Breast epithelium (tissue), 4 donors: ENCODE results near the gene ZNF862. TPM values are rescaled to one million over a fixed set of nuclear protein-coding genes. Genes with fewer than 3 reads are reported as not detected.

Experiments used
- DNase-seq, 2 donors: peaks; one replicate each; pipeline ENCODE4 v3.0.0-alpha.2; 2019; ENCODE audit warnings: low spot score in 2 of 2
- H3K27ac ChIP-seq, 2 donors: fragments of 200-600 bp; sonication (generic) in 1 of 2; one replicate each; pipeline ENCODE4 v1.5.1; 2016 to 2019; ENCODE audit warnings: mild to moderate bottlenecking in 1 of 2
- H3K27me3 ChIP-seq, 2 donors: fragments of 200-600 bp; sonication (generic) in 1 of 2; one replicate each; pipeline versions ENCODE4 v1.5.1 to v1.6.0; 2017 to 2019; ENCODE audit warnings: control low read depth in 1 of 2, mild to moderate bottlenecking in 1 of 2
- H3K36me3 ChIP-seq: fragments of 200-600 bp; one replicate; pipeline ENCODE4 v1.5.1; 2019
- H3K4me1 ChIP-seq, 2 donors: fragments of 200-600 bp; sonication (generic); one replicate each; pipeline ENCODE4 v1.5.1; 2016 to 2019; ENCODE audit warnings: control low read depth in 1 of 2
- H3K4me3 ChIP-seq, 3 donors: fragments of 200-600 bp; sonication (generic); 1 replicate in 2 of 3; 2 replicates in 1 of 3; pipeline ENCODE4 v1.5.1; 2016 to 2019; ENCODE audit warnings: mild to moderate bottlenecking in 3 of 3, moderate library complexity in 2 of 3
- H3K9me3 ChIP-seq, 2 donors: fragments of 200-600 bp; sonication (generic) in 1 of 2; one replicate each; pipeline ENCODE4 v1.5.1; 2016 to 2019; ENCODE audit warnings: control low read depth in 1 of 2
- POLR2A ChIP-seq: fragments of 450-650 bp; IDR thresholded peaks from one replicate; pipeline ENCODE4 v1.6.1; 2016; ENCODE audit warnings: antibody characterized with exemption, mild to moderate bottlenecking, moderate library complexity
- POLR2AphosphoS5 ChIP-seq, 3 donors: sonication (generic); formaldehyde crosslinking; IDR thresholded peaks; one replicate each; pipeline ENCODE4 v1.6.1; 2017; ENCODE audit warnings: antibody characterized with exemption in 3 of 3
- intact Hi-C: fragments of 100-400 bp; cut with DNase I; formaldehyde crosslinking; loops from one replicate; pipeline ENCODE4 v1.15.1; 2023; ENCODE audit warnings: low total_unique reads
- total RNA-seq, 3 donors: library from RNA; depleted of rRNA; stranded (reverse); fragments of >200 nt; gene quantifications; one replicate each; pipeline ENCODE4 v1.1.0, GENCODE V29; 2016
- TF ChIP-seq, protein P1 (sequence below), 3 donors: fragments of 450-650 bp; IDR thresholded peaks; one replicate each; pipeline ENCODE4 v1.5.1; 2016 to 2017; ENCODE audit warnings: antibody characterized with exemption in 3 of 3, mild to moderate bottlenecking in 3 of 3, moderate library complexity in 3 of 3

ZNF862 gene
- 10 to 100 TPM; 21.4 to 27.8 (median 27.2) TPM for total RNA-seq

- intact Hi-C loops, result loop anchor here (10.0 kb wide), 1 partner anchor 364 kb away; no protein-coding TSS in a partner anchor
- H3K4me3 ChIP-seq, result peak within 1 kb of the TSS; percentile 90 to 98 (median 95)
- peak; percentile 93 to 94 for DNase-seq
- H3K4me1 ChIP-seq, result peaks cover 0 to 7% of the 10 kb centered on the region in 2 donors
- H3K27me3 ChIP-seq, result no peaks in the 10 kb centered on the region
- peak within 1 kb of the TSS; percentile 93 to 97 for H3K27ac ChIP-seq
- TF ChIP-seq POLR2A (peak; percentile 36), POLR2AphosphoS5 (IDR thresholded peaks at IDR 0.05) (peak; percentile 76 to 88 (median 80))
- TF ChIP-seq, protein P1, sequence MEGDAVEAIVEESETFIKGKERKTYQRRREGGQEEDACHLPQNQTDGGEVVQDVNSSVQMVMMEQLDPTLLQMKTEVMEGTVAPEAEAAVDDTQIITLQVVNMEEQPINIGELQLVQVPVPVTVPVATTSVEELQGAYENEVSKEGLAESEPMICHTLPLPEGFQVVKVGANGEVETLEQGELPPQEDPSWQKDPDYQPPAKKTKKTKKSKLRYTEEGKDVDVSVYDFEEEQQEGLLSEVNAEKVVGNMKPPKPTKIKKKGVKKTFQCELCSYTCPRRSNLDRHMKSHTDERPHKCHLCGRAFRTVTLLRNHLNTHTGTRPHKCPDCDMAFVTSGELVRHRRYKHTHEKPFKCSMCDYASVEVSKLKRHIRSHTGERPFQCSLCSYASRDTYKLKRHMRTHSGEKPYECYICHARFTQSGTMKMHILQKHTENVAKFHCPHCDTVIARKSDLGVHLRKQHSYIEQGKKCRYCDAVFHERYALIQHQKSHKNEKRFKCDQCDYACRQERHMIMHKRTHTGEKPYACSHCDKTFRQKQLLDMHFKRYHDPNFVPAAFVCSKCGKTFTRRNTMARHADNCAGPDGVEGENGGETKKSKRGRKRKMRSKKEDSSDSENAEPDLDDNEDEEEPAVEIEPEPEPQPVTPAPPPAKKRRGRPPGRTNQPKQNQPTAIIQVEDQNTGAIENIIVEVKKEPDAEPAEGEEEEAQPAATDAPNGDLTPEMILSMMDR (IDR thresholded peaks at IDR 0.05), result no peak
- no peaks in the 10 kb centered on the region for H3K9me3 ChIP-seq
- no peaks in the 10 kb centered on the region for H3K36me3 ChIP-seq
These were observed at the start of gene ZNF862 for GRCh38 chr7:149838224-149838991. Gene ZNF862 (plus strand): TSS chr7:149838375. CDS start chr7:149838612, 237 bp downstream.

DNA sequence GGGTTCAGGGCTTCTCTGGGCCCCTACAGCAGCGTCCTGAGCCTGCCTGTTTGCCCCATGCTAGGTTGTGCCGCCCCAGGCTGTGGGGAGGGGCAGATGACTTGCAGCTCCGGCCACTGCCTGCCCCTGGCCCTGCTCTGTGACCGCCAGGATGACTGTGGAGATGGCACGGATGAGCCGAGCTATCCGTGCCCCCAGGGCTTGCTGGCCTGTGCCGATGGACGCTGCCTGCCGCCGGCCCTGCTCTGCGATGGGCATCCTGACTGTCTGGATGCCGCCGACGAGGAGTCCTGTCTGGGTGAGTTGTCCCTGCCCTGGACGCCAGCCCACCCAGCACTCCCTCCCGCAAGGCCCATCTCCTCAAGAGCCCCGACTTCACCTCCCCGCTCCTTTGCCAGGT lies 49.1 kb upstream of the ZNF862 start:
- Histone ChIP-seq H3K4me3 (no peak overlapping the region), H3K27ac (no peak overlapping the region), H3K27me3 (peaks cover 2 to 33% of the 10 kb centered on the region in 2 donors), H3K9me3 (no peaks in the 10 kb centered on the region), H3K36me3 (no peaks in the 10 kb centered on the region), H3K4me1 (no peaks in the 10 kb centered on the region)
- no peak for DNase-seq
- intact Hi-C loops, result no loop called here
- TF ChIP-seq POLR2A (no peak), POLR2AphosphoS5 (IDR thresholded peaks at IDR 0.05) (no peak)
- TF ChIP-seq, protein P1 (IDR thresholded peaks at IDR 0.05), result no peak

- DNase-seq, result peak in 1 of 2 donors; percentile 61
- no peaks in the 10 kb centered on the region for H3K4me1 ChIP-seq
- H3K9me3 ChIP-seq, result no peaks in the 10 kb centered on the region
- peak overlapping the region in 2 of 3 donors; percentile 18 to 52 for H3K4me3 ChIP-seq
- H3K27me3 ChIP-seq, result peaks cover 2 to 33% of the 10 kb centered on the region in 2 donors
- H3K27ac ChIP-seq, result no peak overlapping the region
- no peaks in the 10 kb centered on the region for H3K36me3 ChIP-seq
- no peak for TF ChIP-seq POLR2A
- TF ChIP-seq, protein P1 (IDR thresholded peaks at IDR 0.05), result peak in 2 of 3 donors; percentile 21 to 51
- intact Hi-C loops, result loop anchor here (5.0 kb wide), 1 partner anchor 792 kb away; no protein-coding TSS in a partner anchor
These were observed 48.0 kb upstream of the ZNF862 start for GRCh38 chr7:149790146-149790548.

- TF ChIP-seq, protein P1 (IDR thresholded peaks at IDR 0.05), result no peak
- TF ChIP-seq POLR2AphosphoS5 (IDR thresholded peaks at IDR 0.05) (no peak), POLR2A (no peak)
- Histone ChIP-seq H3K9me3 (no peaks in the 10 kb centered on the region), H3K4me1 (no peaks in the 10 kb centered on the region), H3K36me3 (no peaks in the 10 kb centered on the region), H3K27me3 (peaks cover 2 to 33% of the 10 kb centered on the region in 2 donors), H3K27ac (no peak overlapping the region), H3K4me3 (no peak overlapping the region)
- intact Hi-C loops, result loop anchor here (5.0 kb wide), 1 partner anchor 791 kb away; no protein-coding TSS in a partner anchor
- no peak for DNase-seq
These were observed 47.3 kb upstream of the ZNF862 start for GRCh38 chr7:149790754-149791360.
